K562 (cell line): ENCODE measurements around the gene U2SURP. TPM values are rescaled to one million over a fixed set of nuclear protein-coding genes. Genes with fewer than 3 reads are reported as not detected.

Experiments
- HMG20B ChIP-seq: fragments of 250-450 bp; sonication (Bioruptor Pico); IDR thresholded peaks from 2 replicates; pipeline ENCODE4 v1.5.0; 2021; ENCODE audit warnings: mild to moderate bottlenecking
- KDM2B ChIP-seq: fragments of 250-450 bp; sonication (Bioruptor Pico); IDR thresholded peaks from 2 replicates; pipeline ENCODE4 v1.8.0; 2021; ENCODE audit warnings: mild to moderate bottlenecking, moderate library complexity
- RBM34 ChIP-seq: fragments of 200-400 bp; formaldehyde crosslinking; IDR thresholded peaks from 2 replicates; pipeline ENCODE4 v1.6.1; 2018; ENCODE audit warnings: low read length, borderline replicate concordance; ENCODE audit not compliant: insufficient read depth
- RBM39 ChIP-seq: fragments of 200-400 bp; formaldehyde crosslinking; optimal IDR thresholded peaks from 2 replicates; pipeline ENCODE3; 2018; ENCODE audit warnings: low read depth, low read length
- SLC30A9 ChIP-seq: fragments of 250-450 bp; sonication (Bioruptor Pico); IDR thresholded peaks from 2 replicates; pipeline ENCODE4 v1.8.0; 2022; ENCODE audit warnings: mild to moderate bottlenecking, moderate library complexity
- SP2 ChIP-seq: IDR thresholded peaks from 2 replicates; pipeline ENCODE4 v1.6.1; 2011; ENCODE audit warnings: mild to moderate bottlenecking, low read depth, low read length, moderate library complexity; ENCODE audit not compliant: poor library complexity, severe bottlenecking; ENCODE audit errors: extremely low read depth
- STAT5A ChIP-seq: IDR thresholded peaks from 2 replicates; pipeline ENCODE4 v1.6.1; 2012; ENCODE audit warnings: low read length, inconsistent platforms, borderline replicate concordance
- TAF15 ChIP-seq: fragments of 200-400 bp; formaldehyde crosslinking; IDR thresholded peaks from 2 replicates; pipeline ENCODE4 v1.6.1; 2017; ENCODE audit warnings: mild to moderate bottlenecking, low read depth, low read length, moderate library complexity
- TCF3 ChIP-seq: sonication (generic); formaldehyde crosslinking; IDR thresholded peaks from 2 replicates; pipeline ENCODE4 v1.4.0; 2020; ENCODE audit warnings: mild to moderate bottlenecking, missing genetic modification reagents
- TEAD1 ChIP-seq, 2 experiments: fragments of 450-650 bp in 1 of 2; sonication (generic) in 1 of 2; formaldehyde crosslinking; IDR thresholded peaks; 2 replicates each; pipeline versions ENCODE4 v1.4.0 to v1.8.0; 2020 to 2022; ENCODE audit warnings: mild to moderate bottlenecking in 2 of 2, missing genetic modification reagents in 1 of 2
- TFE3 ChIP-seq: fragments of 450-650 bp; formaldehyde crosslinking; IDR thresholded peaks from 2 replicates; pipeline ENCODE4 v1.4.0; 2020; ENCODE audit warnings: mild to moderate bottlenecking, mixed read lengths
- THRAP3 ChIP-seq: fragments of 450-650 bp; IDR thresholded peaks from 2 replicates; pipeline ENCODE4 v1.6.1; 2016; ENCODE audit warnings: mild to moderate bottlenecking, inconsistent platforms, borderline replicate concordance
- TSC22D4 ChIP-seq: fragments of 450-650 bp; IDR thresholded peaks from 2 replicates; pipeline ENCODE4 v1.6.1; 2016; ENCODE audit warnings: missing genetic modification characterization, missing biosample characterization, control low read depth
- U2AF2 ChIP-seq: fragments of 200-400 bp; formaldehyde crosslinking; optimal IDR thresholded peaks from 2 replicates; pipeline ENCODE3; 2017; ENCODE audit warnings: low read depth, mild to moderate bottlenecking, low read length
- ZNF384 ChIP-seq: IDR thresholded peaks from 2 replicates; pipeline ENCODE4 v1.6.1; 2012; ENCODE audit warnings: low read depth, low read length, improper control_type of control experiment
- ZNF561 ChIP-seq: fragments of 450-650 bp; formaldehyde crosslinking; conservative IDR thresholded peaks from 2 replicates; pipeline ENCODE4 v1.4.0; 2020; ENCODE audit warnings: mild to moderate bottlenecking, moderate library complexity
- ZNF57 ChIP-seq: fragments of 450-650 bp; formaldehyde crosslinking; IDR thresholded peaks from 2 replicates; pipeline ENCODE4 v1.4.0; 2020; ENCODE audit warnings: mild to moderate bottlenecking, moderate library complexity
- ZNF764 ChIP-seq: fragments of 250-450 bp; sonication (Bioruptor Pico); IDR thresholded peaks from 2 replicates; pipeline ENCODE4 v1.4.0; 2020; ENCODE audit warnings: low read depth, mild to moderate bottlenecking, moderate library complexity
- polyA plus RNA-seq, 8 experiments: library from polyadenylated mRNA; depleted of rRNA in 4 of 8; stranded (reverse) in 5 of 8; unstranded in 3 of 8; fragments of >200 nt; fragmentation: Nextera tagmentation in 2 of 8; fragmentation: Illumina TruSeq in 1 of 8; extraction: Ambion mirVana in 2 of 8; extraction: Trizol in 1 of 8; gene quantifications; 2 replicates each; pipeline versions ENCODE4 v1.2.1 to v1.2.3, GENCODE V29; 2011 to 2014; ENCODE audit warnings: inconsistent platforms in 1 of 8, missing spikeins in 1 of 8
- total RNA-seq, 7 experiments: library from RNA; depleted of rRNA in 6 of 7; stranded (reverse); fragments of >200 nt in 6 of 7; fragmentation: Illumina TruSeq in 2 of 7; extraction: Trizol in 2 of 7; gene quantifications; 2 replicates each; pipeline versions ENCODE4 v1.2.1 to v1.2.3, GENCODE V29; 2011 to 2021; ENCODE audit warnings: low replicate concordance in 1 of 7
- TF ChIP-seq, protein P1 (sequence below), 2 experiments: fragments of 450-650 bp; IDR thresholded peaks; 2 replicates each; pipeline ENCODE4 v1.6.1; 2018; ENCODE audit warnings: mild to moderate bottlenecking in 2 of 2, low read depth in 1 of 2; ENCODE audit not compliant: partially characterized antibody in 2 of 2
- TF ChIP-seq, protein P2 (sequence below): fragments of 450-650 bp; IDR thresholded peaks from 2 replicates; pipeline ENCODE4 v1.6.1; 2016
- TF ChIP-seq, protein P3 (sequence below): fragments of 450-650 bp; IDR thresholded peaks from 2 replicates; pipeline ENCODE4 v1.6.1; 2016; ENCODE audit warnings: low read depth, mild to moderate bottlenecking, moderate library complexity

U2SURP gene
- total and polyA plus RNA-seq, 9 of the 15 experiments (the other 6 are each of a cell fraction or from before 2014, with no cell fraction given) = 128 to 322 (median 191) TPM

GRCh38 chr3:143001369-143002082 lies at the start of gene U2SURP (continued):
- TF ChIP-seq, protein P1, sequence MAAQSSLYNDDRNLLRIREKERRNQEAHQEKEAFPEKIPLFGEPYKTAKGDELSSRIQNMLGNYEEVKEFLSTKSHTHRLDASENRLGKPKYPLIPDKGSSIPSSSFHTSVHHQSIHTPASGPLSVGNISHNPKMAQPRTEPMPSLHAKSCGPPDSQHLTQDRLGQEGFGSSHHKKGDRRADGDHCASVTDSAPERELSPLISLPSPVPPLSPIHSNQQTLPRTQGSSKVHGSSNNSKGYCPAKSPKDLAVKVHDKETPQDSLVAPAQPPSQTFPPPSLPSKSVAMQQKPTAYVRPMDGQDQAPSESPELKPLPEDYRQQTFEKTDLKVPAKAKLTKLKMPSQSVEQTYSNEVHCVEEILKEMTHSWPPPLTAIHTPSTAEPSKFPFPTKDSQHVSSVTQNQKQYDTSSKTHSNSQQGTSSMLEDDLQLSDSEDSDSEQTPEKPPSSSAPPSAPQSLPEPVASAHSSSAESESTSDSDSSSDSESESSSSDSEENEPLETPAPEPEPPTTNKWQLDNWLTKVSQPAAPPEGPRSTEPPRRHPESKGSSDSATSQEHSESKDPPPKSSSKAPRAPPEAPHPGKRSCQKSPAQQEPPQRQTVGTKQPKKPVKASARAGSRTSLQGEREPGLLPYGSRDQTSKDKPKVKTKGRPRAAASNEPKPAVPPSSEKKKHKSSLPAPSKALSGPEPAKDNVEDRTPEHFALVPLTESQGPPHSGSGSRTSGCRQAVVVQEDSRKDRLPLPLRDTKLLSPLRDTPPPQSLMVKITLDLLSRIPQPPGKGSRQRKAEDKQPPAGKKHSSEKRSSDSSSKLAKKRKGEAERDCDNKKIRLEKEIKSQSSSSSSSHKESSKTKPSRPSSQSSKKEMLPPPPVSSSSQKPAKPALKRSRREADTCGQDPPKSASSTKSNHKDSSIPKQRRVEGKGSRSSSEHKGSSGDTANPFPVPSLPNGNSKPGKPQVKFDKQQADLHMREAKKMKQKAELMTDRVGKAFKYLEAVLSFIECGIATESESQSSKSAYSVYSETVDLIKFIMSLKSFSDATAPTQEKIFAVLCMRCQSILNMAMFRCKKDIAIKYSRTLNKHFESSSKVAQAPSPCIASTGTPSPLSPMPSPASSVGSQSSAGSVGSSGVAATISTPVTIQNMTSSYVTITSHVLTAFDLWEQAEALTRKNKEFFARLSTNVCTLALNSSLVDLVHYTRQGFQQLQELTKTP (IDR thresholded peaks at IDR 0.05; ENCODE audit: low read depth in 1 of 2, partially characterized antibody in 2 of 2) = peak in 1 of 2 experiments; percentile 57
- TF ChIP-seq TFE3 (CRISPR knock-in tag) (peak; percentile 99), STAT5A (peak; percentile 10; the same call in 1 of the 2 replicates), ZNF384 (no peak), HMG20B (no peak), KDM2B (no peak), SLC30A9 (no peak), ZNF57 (no peak), TCF3 (CRISPR knock-in tag) (peak; percentile 39; the same call in 1 of the 2 replicates), SP2 (peak; percentile 25), ZNF561 (CRISPR knock-in tag) (no peak), RBM39 (no peak), RBM34 (no peak), TAF15 (no peak), U2AF2 (no peak), TSC22D4 (no peak), THRAP3 (no peak), TEAD1 (CRISPR knock-in tag; IDR thresholded peaks at IDR 0.05) (peak in 1 of 2 experiments; percentile 71; a peak in 2 of 4 replicates), ZNF764 (CRISPR knock-in tag) (no peak)
- TF ChIP-seq, protein P2, sequence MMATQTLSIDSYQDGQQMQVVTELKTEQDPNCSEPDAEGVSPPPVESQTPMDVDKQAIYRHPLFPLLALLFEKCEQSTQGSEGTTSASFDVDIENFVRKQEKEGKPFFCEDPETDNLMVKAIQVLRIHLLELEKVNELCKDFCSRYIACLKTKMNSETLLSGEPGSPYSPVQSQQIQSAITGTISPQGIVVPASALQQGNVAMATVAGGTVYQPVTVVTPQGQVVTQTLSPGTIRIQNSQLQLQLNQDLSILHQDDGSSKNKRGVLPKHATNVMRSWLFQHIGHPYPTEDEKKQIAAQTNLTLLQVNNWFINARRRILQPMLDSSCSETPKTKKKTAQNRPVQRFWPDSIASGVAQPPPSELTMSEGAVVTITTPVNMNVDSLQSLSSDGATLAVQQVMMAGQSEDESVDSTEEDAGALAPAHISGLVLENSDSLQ = 0 out of 2 replicates have a peak, but pooled peaks have one; percentile 37
- TF ChIP-seq, protein P3, sequence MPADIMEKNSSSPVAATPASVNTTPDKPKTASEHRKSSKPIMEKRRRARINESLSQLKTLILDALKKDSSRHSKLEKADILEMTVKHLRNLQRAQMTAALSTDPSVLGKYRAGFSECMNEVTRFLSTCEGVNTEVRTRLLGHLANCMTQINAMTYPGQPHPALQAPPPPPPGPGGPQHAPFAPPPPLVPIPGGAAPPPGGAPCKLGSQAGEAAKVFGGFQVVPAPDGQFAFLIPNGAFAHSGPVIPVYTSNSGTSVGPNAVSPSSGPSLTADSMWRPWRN = peak; percentile 27; the same call in 1 of the 2 replicates
